ENCODE results near the gene RPL3. TPM values are rescaled to one million over a fixed set of nuclear protein-coding genes. Genes with fewer than 3 reads are reported as not detected.

The RPL3 gene
- total RNA-seq, 1 experiment from 2014 or later: 2,830 TPM

DNA sequence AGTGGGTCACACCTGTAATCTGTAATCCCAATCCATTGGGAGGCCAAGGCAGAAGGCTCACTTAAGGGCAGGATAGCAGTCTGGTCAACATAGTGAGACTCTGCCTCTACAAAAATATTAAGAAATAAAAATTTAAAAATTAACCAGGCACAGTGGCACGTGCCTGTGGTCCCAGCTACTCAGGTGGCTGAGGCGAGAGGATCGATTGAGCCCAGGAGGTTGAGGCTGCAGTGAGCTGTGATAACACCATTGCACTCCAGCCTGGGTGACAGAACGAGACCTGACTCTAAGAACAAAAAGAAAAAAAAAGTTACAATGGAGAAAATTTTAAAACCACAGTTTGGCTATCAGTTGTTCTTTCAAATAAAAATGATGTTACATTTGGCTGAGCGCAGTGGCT, 17.0 kb upstream of the RPL3 start:
- WGBS (ENCODE audit: extremely low coverage, insufficient read length, low lambda C conversion rate): no CpG with 5 or more reads among the region's 5 CpGs
- H3K14ac ChIP-seq (ENCODE audit: insufficient read depth, low read length): no peak overlapping the region

More for the DNA sequence above, 17.0 kb upstream of the RPL3 start:
- no peak overlapping the region for H3K56ac ChIP-seq (ENCODE audit: insufficient read length, low read depth, low read length)
- H3K79me2 ChIP-seq (ENCODE audit: insufficient read depth, low read length): no peaks in the 10 kb centered on the region
- H3K23me2 ChIP-seq (ENCODE audit: insufficient read length, low read depth, low read length, poor library complexity, severe bottlenecking): no peaks in the 10 kb centered on the region
- H2BK12ac ChIP-seq (ENCODE audit: insufficient read length, low read depth, low read length): no peak overlapping the region
- TF ChIP-seq, protein P1, sequence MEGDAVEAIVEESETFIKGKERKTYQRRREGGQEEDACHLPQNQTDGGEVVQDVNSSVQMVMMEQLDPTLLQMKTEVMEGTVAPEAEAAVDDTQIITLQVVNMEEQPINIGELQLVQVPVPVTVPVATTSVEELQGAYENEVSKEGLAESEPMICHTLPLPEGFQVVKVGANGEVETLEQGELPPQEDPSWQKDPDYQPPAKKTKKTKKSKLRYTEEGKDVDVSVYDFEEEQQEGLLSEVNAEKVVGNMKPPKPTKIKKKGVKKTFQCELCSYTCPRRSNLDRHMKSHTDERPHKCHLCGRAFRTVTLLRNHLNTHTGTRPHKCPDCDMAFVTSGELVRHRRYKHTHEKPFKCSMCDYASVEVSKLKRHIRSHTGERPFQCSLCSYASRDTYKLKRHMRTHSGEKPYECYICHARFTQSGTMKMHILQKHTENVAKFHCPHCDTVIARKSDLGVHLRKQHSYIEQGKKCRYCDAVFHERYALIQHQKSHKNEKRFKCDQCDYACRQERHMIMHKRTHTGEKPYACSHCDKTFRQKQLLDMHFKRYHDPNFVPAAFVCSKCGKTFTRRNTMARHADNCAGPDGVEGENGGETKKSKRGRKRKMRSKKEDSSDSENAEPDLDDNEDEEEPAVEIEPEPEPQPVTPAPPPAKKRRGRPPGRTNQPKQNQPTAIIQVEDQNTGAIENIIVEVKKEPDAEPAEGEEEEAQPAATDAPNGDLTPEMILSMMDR (conservative IDR thresholded peaks at IDR 0.05): no peak
- H4K20me1 ChIP-seq (ENCODE audit: control insufficient read depth, insufficient read depth, insufficient read length): no peaks in the 10 kb centered on the region
- H2BK5ac ChIP-seq (ENCODE audit: insufficient read length, low read length): no peak overlapping the region
- Mint-ChIP-seq H3K4me1 (peaks cover 4 to 5% of the 10 kb centered on the region in 2 experiments), H3K9me3 (peaks cover 0 to 3% of the 10 kb centered on the region in 2 experiments; a peak in 2 of 5 replicates), H3K4me3 (no peak overlapping the region), H3K27me3 (ENCODE audit: low read depth) (peaks cover 3% of the 10 kb centered on the region), H3K27ac (no peak overlapping the region), H3K36me3 (ENCODE audit: insufficient read depth in 1 of 3, low read depth in 3 of 3) (no peaks in the 10 kb centered on the region)
- H3K4ac ChIP-seq (ENCODE audit: low read depth, low read length): no peak overlapping the region
- H2AFZ ChIP-seq (ENCODE audit: low read length): no peak overlapping the region
- no peak overlapping the region for H3K27ac ChIP-seq (ENCODE audit: insufficient read length, low read depth, low read length)
- DNase-seq: no peak
- no peak overlapping the region for H4K91ac ChIP-seq (ENCODE audit: insufficient read length, low read depth, low read length)
- H3T11ph ChIP-seq (ENCODE audit: low read length): no peak overlapping the region
- H3K9ac ChIP-seq (ENCODE audit: extremely low read depth, insufficient read length, low read length): no peak overlapping the region
- H3K79me1 ChIP-seq (ENCODE audit: insufficient read depth, low read depth, low read length, poor library complexity, severe bottlenecking): no peaks in the 10 kb centered on the region
- no peak overlapping the region for H4K5ac ChIP-seq (ENCODE audit: insufficient read length, low read depth, low read length)
- no peaks in the 10 kb centered on the region for H3K9me3 ChIP-seq (ENCODE audit: control insufficient read depth, low read depth, low read length)
- no peak overlapping the region for H2AK5ac ChIP-seq (ENCODE audit: insufficient read length, low read length)
- no peaks in the 10 kb centered on the region for H3K4me1 ChIP-seq (ENCODE audit: insufficient read depth, low read length)
- H2BK20ac ChIP-seq (ENCODE audit: low read depth, low read length, poor library complexity, severe bottlenecking): no peak overlapping the region
- no peak overlapping the region for H2BK120ac ChIP-seq (ENCODE audit: low read depth, low read length, poor library complexity, severe bottlenecking)
- H3K27me3 ChIP-seq (ENCODE audit: insufficient read depth, low read length): no peaks in the 10 kb centered on the region
- no peak overlapping the region for H3K18ac ChIP-seq (ENCODE audit: insufficient read length, low read depth, low read length)
- H3K23ac ChIP-seq (ENCODE audit: insufficient read length, low read depth, low read length): no peak overlapping the region
- no peak overlapping the region for H2BK15ac ChIP-seq (ENCODE audit: low read depth, low read length)
- H4K8ac ChIP-seq (replicated peaks; ENCODE audit: insufficient read length, low read depth, low read length): no peak overlapping the region
- no peak overlapping the region for H3K4me2 ChIP-seq (ENCODE audit: insufficient read depth, insufficient read length, low read length)
